Colonic mucosa (tissue), 4 donors: ENCODE results near the gene G6PC1. TPM values are rescaled to one million over a fixed set of nuclear protein-coding genes. Genes with fewer than 3 reads are reported as not detected.
"Not testable (repeated sequence)": the region's sequence is repeated elsewhere in the genome, so short reads cannot be mapped to it uniquely, and the experiment has no call there.

Experiments used
- DNase-seq: peaks from one replicate; pipeline ENCODE4 v3.0.0-alpha.2; 2020
- H3K27ac ChIP-seq: fragments of 200-600 bp; one replicate; pipeline ENCODE4 v1.8.0; 2021
- H3K27me3 ChIP-seq: fragments of 200-600 bp; one replicate; pipeline ENCODE4 v1.8.0; 2021
- H3K36me3 ChIP-seq: fragments of 200-600 bp; one replicate; pipeline ENCODE4 v1.8.0; 2021
- H3K4me1 ChIP-seq: fragments of 200-600 bp; one replicate; pipeline ENCODE4 v1.8.0; 2021; ENCODE audit warnings: mild to moderate bottlenecking
- H3K4me3 ChIP-seq: fragments of 200-600 bp; one replicate; pipeline ENCODE4 v1.8.0; 2021
- H3K9ac ChIP-seq, 2 donors: one replicate each; pipeline ENCODE4 v1.7.0; 2013; ENCODE audit warnings: control low read depth in 2 of 2, low read depth in 2 of 2, low read length in 2 of 2
- H3K9me3 ChIP-seq: fragments of 200-600 bp; one replicate; pipeline ENCODE4 v1.8.0; 2021
- intact Hi-C: fragments of 100-400 bp; cut with DNase I; formaldehyde crosslinking; loops from one replicate; pipeline ENCODE4 v1.14.1; 2022
- total RNA-seq, 2 donors: library from RNA; stranded (reverse); fragmentation: NEBNext Ultra II Directional in 1 of 2; extraction: Animal tissue kit (Norgen Biotek cat#: 25700) in 1 of 2; gene quantifications; one replicate each; pipeline ENCODE4 v1.2.1, GENCODE V29; 2021
- TF ChIP-seq, protein P1 (sequence below): fragments of 200-600 bp; IDR thresholded peaks from one replicate; pipeline ENCODE4 v1.8.0; 2022; ENCODE audit warnings: antibody characterized with exemption, mild to moderate bottlenecking
- donor health status: healthy.
- donor health status: DM: no; HTN: no; CAD: no.
- donor health status: DM: no; HTN: no; CAD: no.

Gene G6PC1
- total RNA-seq, 2 donors from 2014 or later, result 0.40 TPM; not detected in 1

DNA sequence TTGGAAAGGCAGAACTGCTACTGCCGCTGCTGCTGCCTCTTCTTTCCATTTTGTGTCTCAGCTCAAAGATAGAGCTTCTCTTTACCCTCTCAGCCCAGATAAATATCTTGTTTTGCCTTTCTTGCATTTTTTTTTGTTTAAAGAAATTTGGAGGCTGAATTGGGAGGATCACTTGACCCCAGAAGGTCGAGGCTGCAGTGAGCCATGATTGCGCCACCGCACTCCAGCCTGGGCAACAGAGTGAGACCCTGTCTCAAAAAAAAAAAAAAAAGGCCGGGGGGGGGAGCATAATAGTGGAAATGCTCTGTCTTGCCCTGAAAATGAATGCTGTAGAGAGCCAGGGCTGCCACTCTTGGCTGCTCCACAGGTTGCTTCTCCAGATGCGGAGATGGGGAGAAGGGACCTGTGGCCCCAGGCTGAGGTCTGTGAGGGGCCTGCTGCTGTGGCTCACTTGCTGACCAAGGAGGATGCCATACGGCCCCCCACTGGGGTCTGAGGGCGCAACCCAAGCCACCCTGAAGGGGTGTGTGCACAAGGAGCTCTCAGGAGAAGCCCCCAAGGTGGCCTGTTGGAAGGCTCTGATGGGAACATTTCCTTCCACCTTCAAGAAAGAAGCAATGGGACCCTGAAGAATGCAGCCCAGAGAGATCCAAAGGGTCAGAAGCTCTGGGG lies 21.5 kb upstream of the G6PC1 start:
- DNase-seq, result no peak
- intact Hi-C loops, result no loop called here
- no peak overlapping the region for H3K9ac ChIP-seq

DNA sequence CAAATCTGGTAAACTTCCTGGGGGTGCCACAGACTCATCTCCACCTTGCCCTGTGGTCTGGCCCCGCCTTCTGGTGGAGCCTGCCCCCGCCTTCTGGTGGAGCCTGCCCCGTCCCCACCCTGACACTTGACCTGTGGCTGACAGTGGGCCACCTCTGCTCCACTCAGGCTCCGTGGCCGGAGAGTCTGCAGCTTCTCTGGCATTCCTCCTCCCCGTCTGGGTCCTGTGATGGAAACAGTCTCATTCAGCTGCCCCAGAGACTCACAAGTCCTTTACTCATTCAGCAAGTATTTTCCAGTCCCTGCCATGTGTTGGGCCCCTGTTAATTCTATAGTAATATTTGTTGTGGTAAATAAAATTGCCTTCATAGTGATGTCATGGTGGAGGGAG lies 21.0 kb upstream of the G6PC1 start:
- intact Hi-C loops, result no loop called here
- Histone ChIP-seq H3K36me3 (no peaks in the 10 kb centered on the region), H3K9me3 (no peaks in the 10 kb centered on the region), H3K9ac (no peak overlapping the region), H3K4me3 (no peak overlapping the region), H3K27me3 (no peaks in the 10 kb centered on the region), H3K27ac (no peak overlapping the region), H3K4me1 (no peaks in the 10 kb centered on the region)
- no peak for DNase-seq
- TF ChIP-seq, protein P1, sequence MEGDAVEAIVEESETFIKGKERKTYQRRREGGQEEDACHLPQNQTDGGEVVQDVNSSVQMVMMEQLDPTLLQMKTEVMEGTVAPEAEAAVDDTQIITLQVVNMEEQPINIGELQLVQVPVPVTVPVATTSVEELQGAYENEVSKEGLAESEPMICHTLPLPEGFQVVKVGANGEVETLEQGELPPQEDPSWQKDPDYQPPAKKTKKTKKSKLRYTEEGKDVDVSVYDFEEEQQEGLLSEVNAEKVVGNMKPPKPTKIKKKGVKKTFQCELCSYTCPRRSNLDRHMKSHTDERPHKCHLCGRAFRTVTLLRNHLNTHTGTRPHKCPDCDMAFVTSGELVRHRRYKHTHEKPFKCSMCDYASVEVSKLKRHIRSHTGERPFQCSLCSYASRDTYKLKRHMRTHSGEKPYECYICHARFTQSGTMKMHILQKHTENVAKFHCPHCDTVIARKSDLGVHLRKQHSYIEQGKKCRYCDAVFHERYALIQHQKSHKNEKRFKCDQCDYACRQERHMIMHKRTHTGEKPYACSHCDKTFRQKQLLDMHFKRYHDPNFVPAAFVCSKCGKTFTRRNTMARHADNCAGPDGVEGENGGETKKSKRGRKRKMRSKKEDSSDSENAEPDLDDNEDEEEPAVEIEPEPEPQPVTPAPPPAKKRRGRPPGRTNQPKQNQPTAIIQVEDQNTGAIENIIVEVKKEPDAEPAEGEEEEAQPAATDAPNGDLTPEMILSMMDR, result no peak

More for the DNA sequence above, 21.5 kb upstream of the G6PC1 start:
- Histone ChIP-seq H3K4me1 (no peaks in the 10 kb centered on the region), H3K36me3 (no peaks in the 10 kb centered on the region), H3K4me3 (no peak overlapping the region), H3K27me3 (no peaks in the 10 kb centered on the region), H3K9me3 (no peaks in the 10 kb centered on the region), H3K27ac (no peak overlapping the region)
- TF ChIP-seq, protein P1, result no peak

DNA sequence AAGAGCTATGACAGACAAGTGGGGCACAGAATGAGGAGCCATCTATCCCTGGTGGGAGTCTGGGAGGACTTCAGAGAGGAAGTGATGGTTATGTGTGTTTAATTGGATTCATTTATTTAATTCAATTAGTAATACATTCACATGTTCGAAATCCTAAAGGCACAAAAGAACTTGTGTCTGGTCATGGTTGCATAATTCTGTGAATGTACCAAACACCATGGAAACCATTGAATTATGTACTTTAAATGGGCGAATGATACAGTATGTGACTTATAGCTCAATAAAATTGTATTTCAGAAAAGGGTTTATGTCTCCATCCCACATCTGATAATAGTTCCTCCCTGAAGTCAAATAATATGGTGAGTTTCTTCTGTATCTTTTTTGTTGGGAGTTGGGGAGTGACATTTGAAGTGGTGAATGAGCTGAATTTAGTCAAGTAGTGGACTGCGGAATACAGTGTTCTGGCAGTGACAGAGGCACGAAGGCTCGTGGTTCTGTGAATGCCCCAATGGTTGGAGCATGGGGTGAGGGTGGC lies 19.8 kb upstream of the G6PC1 start:
- DNase-seq, result no peak
- no peak overlapping the region for H3K27ac ChIP-seq
- no peaks in the 10 kb centered on the region for H3K9me3 ChIP-seq
- intact Hi-C loops, result no loop called here
- no peaks in the 10 kb centered on the region for H3K36me3 ChIP-seq
- TF ChIP-seq, protein P1, result no peak
- H3K9ac ChIP-seq, result no peak overlapping the region
- no peak overlapping the region for H3K4me3 ChIP-seq
- H3K4me1 ChIP-seq, result no peaks in the 10 kb centered on the region
- H3K27me3 ChIP-seq, result no peaks in the 10 kb centered on the region

DNA sequence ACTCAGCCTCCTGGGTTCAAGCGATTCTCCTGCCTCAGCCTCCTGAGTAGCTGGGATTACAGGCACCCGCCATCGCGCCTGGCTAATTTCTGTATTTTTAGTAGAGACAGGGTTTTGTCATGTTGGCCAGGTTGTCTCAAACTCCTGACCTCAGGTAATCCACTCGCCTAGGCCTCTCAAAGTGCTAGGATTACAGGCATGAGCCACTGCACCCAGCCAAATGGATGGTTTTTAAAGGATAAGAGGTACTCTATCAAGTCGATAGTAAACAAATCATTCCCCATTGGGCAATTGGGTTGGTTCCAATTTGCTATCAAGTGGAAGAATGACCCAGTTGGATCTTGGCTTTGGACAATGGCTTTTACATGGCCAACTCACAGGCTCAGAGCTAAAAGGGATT lies 18.9 kb upstream of the G6PC1 start:
- H3K4me3 ChIP-seq, H3K36me3 ChIP-seq, H3K4me1 ChIP-seq, DNase-seq, H3K9ac ChIP-seq, H3K27ac ChIP-seq, H3K9me3 ChIP-seq, intact Hi-C loops, H3K27me3 ChIP-seq: not testable (repeated sequence)

DNA sequence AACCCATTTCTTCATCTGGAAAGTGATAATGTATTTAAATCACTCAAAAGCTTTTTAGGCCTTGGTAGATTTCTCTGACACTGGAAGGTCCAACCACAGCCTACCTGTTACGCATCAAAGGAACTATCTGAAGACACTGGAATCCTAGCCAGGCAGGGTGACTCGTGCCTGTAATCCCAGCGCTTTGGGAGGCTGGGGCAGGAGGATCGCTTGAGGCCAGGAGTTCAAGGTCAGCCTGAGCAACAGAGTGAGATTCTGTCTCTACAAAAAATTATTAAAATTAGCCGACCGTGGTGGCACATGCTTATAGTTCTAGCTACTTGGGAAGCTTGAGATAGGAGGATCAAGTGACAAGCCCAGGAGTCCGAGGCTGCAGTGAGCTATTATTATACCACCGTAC lies 18.4 kb upstream of the G6PC1 start:
- H3K27me3 ChIP-seq, result no peaks in the 10 kb centered on the region
- no peak overlapping the region for H3K9ac ChIP-seq
- no peaks in the 10 kb centered on the region for H3K36me3 ChIP-seq
- H3K27ac ChIP-seq, result no peak overlapping the region
- H3K4me1 ChIP-seq, result no peaks in the 10 kb centered on the region
- DNase-seq, result no peak
- no peak overlapping the region for H3K4me3 ChIP-seq
- H3K9me3 ChIP-seq, result no peaks in the 10 kb centered on the region
- TF ChIP-seq, protein P1, result no peak
- intact Hi-C loops, result no loop called here

DNA sequence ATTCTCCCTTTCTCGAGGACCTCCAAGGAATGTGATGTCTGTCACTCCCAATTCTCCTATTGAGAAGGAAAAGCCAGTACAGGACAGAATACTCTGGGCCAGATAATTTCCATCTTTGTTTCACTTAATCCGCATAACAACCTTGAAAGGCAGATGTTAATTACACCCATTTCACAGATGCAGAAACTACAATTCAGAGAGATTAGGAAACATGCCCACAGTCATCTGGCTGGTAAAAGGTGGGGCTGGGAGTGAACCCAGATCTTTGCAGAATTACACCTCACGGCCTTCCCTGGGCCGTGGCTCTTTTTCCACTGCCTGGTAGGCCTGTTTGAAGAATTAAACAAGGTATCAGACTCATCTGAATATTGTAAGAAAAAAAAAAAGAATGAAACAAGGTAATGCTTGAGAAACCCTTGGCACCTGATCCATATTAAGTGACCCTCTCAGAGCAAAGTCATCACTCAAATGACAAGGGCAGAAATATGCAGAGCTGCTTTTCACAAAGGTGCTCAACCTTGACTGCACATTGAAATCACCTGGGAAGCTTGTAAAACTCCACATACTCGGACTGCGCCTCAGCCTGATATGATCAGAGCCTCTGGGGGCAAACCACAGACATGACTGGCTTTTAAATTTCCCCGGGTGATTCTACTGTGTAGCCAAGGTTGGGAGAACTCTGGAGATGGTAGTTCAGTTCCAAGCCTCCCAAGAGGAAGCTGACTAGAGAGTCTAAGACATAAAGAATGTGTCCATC lies 16.6 kb upstream of the G6PC1 start:
- no peak for DNase-seq
- H3K9ac ChIP-seq, result no peak overlapping the region
- no peak overlapping the region for H3K27ac ChIP-seq
- TF ChIP-seq, protein P1, result no peak
- intact Hi-C loops, result no loop called here
- H3K4me3 ChIP-seq, result no peak overlapping the region
- H3K4me1 ChIP-seq, result no peaks in the 10 kb centered on the region
- H3K36me3 ChIP-seq, result no peaks in the 10 kb centered on the region
- H3K9me3 ChIP-seq, result no peaks in the 10 kb centered on the region
- H3K27me3 ChIP-seq, result no peaks in the 10 kb centered on the region

DNA sequence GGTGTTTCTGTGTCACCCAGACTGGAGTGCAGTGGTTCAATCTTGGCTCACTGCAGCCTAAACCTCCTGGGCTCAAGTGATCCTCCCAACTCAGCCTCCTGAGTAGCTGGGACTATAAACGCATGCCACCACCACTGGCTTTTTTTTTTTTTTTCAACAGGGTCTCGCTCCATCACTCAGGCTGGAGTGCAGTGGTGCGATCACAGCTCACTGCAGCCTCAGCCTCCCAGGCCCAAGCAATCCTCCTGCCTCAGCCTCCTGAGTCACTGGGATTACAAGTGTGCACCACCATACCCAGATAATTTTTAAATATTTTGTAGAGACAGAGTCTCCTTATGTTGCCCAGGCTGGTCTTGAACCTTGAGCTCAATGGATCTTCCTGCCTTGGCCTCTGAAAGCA lies 14.8 kb upstream of the G6PC1 start:
- DNase-seq, H3K4me1 ChIP-seq, intact Hi-C loops, H3K27ac ChIP-seq, H3K9me3 ChIP-seq, H3K9ac ChIP-seq, H3K36me3 ChIP-seq, H3K27me3 ChIP-seq, H3K4me3 ChIP-seq: not testable (repeated sequence)
